Measurements from ENCODE around the gene GDF7.

The GDF7 gene

DNA sequence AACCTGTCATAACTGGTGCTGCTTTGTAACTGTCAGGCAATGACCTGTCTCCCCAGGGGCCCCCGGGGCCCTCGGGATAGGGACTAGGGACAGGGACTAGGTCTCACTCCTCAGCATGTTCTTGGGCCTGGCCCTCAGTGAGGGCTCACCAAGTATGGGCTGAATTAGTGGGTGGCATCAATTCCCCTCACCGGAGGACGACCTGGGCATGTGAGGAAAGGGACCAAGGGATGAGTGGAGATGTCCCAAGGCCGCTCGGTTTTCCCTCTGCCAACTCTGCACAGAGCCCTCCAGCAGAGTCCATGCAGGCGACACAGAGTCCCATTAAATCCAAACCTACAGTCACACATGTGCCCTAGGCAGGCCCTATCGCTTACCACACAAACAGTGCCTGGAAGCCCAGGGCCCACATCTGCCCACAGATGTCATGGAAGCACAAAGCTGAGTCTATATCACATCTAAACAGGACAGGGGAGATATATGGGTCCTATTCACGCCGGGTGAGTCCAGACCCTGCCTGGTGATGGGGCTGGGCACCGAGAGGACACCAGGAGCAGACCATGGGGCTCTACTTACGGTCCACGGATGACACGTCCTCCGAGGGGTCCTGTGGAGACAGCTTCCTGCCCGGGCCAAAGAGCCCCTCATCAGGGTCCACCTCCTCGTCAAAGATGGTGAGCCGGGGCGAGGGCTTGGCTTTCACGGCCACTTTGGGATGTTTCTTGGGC lies 42.6 kb upstream of the GDF7 start:
- no peak overlapping the region for H3K4me3 ChIP-seq (ENCODE audit: low read depth, low read length)
- TF ChIP-seq, protein P1, sequence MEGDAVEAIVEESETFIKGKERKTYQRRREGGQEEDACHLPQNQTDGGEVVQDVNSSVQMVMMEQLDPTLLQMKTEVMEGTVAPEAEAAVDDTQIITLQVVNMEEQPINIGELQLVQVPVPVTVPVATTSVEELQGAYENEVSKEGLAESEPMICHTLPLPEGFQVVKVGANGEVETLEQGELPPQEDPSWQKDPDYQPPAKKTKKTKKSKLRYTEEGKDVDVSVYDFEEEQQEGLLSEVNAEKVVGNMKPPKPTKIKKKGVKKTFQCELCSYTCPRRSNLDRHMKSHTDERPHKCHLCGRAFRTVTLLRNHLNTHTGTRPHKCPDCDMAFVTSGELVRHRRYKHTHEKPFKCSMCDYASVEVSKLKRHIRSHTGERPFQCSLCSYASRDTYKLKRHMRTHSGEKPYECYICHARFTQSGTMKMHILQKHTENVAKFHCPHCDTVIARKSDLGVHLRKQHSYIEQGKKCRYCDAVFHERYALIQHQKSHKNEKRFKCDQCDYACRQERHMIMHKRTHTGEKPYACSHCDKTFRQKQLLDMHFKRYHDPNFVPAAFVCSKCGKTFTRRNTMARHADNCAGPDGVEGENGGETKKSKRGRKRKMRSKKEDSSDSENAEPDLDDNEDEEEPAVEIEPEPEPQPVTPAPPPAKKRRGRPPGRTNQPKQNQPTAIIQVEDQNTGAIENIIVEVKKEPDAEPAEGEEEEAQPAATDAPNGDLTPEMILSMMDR (IDR thresholded peaks at IDR 0.05; ENCODE audit: low read depth, low read length) = no peak

DNA sequence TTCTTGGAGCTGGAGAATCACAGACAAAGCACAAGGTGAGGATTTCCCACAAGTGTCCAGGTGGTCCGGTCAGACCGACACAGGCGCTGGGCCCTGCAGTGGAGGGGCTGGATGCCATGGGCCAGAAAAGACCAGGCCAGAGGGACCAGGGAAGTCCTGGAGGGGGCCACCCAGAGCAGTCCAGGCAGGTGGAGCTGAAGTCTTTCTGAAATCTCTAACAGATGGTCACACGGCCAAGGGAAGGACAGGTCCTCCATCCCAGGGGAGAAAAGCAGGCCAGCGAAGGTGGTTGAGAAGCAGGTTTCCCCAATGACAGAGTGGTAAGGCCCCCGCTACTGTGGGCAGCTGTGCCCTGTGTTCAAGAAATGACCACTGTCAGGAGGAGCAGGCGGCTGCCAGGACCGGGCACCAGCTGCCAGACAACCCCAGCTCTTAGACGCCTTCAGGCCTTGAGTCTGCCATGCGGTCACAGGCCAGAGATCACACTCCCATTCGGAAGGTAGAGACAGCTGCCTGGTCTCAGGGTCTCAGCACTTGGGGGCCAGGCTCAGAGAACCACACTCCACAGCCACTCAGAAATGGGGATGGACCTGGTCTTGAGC lies 42.0 kb upstream of the GDF7 start:
- no peak overlapping the region for H3K4me3 ChIP-seq (ENCODE audit: low read depth, low read length)
- TF ChIP-seq, protein P1 (IDR thresholded peaks at IDR 0.05; ENCODE audit: low read depth, low read length) = no peak

DNA sequence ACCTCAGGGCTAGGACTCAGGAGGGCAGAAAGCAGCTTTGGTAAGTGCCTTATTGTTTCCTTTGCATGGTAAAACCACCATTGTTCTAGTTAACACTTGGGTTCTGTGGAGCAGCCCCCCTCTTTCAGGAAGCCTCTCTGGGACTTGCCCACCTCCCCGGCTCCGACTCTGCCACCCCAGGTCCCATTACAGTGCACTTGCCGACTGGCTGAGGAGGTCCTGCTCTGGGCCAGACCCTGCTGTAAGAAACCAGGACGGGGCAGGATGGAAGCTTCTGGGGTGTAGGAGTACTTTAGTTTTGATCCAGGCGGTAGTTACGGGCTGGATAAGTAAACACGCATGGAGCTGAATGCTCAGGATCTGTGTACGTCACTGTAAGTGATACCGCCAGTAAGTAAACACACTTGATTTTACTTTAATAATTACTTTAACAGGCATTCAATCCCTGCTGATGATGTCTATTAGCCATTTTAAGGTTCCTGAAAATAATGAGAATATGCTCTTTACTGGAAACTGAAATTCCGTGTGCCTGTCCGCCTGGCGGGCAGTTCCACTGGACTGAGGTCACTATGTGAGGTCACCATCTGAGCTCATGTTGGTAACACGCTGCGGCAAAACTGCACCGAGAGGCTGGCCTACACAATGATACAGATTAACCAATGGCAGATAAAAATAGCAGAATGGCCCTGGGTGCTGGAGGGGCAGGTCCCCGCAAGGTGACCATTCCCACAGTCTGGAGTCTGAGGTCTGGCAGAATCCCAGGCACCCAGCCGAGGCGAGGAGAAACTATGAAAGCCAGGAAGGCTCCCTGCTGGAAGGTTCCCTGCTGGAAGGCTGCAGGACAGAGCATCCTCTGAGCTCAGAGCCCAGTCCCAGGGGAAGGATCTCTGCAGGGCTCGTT lies 41.2 kb upstream of the GDF7 start:
- TF ChIP-seq, protein P1 (IDR thresholded peaks at IDR 0.05; ENCODE audit: low read depth, low read length) = no peak
- no peak overlapping the region for H3K4me3 ChIP-seq (ENCODE audit: low read depth, low read length)

DNA sequence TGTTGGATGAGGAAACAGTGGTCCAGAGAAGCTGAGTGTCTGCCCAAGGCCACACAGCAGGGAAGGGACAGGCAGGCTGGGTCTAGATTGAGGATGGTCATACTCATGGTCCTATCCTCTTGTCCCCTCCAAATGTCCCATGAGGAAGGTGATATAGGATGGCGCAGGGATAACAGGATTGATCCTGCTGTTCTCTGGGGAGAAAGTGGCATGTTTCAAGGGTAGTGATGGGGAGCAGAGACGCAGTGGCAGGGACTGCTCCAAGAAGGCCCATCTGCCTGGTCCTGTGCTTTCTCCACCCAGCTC lies 40.6 kb upstream of the GDF7 start:
- TF ChIP-seq, protein P1 (IDR thresholded peaks at IDR 0.05; ENCODE audit: low read depth, low read length) = no peak
- no peak overlapping the region for H3K4me3 ChIP-seq (ENCODE audit: low read depth, low read length)

DNA sequence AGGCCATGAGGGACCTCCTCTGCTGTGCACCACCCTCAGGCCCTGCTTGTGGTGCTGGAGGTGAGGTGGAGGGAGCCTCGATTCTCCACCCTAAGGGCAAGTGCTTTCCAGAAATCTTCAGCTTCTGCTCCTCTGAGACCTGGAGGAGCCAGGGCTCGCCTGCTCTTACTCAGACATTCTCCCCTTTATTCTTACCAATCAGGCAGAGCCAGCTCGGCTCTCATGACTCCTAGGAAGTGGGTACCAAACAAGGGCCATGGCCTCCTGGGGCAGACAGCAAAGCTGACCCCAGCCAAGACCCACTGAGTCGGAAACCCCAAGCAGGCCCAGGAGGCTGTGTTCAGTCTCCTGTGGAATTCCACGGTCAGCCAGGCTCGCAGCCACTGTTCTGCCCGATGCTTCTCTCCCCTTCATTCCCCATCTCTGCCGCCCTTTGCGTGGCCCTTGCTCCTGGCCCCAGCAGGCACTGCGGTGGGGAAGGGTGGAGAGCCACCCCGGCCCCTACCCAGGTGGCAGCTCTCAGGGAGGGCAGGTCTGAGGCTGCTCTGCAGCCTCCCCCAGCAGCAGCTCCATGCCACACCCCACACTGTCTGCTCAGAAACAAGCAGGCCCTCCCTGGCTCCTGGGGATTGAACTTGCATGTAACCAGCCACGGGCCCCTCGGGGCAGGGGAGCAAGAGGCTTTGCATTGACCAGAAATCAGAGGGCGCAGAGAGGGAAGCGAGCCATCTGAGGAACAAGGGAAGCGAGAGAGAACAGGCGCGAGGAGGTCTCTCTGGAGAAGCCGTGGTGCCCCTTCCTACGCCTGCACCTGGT lies 40.0 kb upstream of the GDF7 start:
- TF ChIP-seq, protein P1 (IDR thresholded peaks at IDR 0.05; ENCODE audit: low read depth, low read length) = no peak
- H3K4me3 ChIP-seq (ENCODE audit: low read depth, low read length) = no peak overlapping the region

DNA sequence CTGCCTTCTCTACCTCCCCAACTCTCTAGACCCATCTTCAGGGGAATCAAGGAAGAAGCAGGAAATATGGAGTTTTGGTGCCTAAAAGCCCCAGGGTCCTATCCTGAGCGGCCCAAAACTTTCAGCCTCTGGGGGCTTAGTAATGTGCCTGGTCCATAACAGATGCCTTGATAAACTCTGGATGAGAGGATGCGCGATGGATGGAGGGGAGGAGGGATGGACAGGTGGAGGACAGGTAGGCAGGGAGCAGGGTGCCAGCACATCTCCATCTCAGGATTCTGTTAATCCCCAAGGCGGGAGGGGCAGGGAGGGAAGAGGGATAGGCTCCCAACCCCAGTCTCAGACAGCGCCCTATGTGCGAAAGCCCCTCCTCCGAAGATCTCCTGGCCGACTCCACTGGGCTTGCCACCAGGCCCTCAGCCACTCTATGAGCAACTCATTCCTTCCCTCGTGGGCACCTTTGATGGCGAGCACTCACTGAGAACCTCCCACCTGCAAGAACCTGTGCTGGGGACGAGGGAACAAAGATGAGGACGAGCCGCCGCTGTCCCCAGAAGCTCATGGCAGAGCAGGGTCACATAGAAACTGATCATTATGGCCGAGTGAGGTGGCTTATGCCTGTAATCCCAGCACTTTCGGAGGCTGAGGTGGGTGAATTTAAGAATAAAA lies 39.1 kb upstream of the GDF7 start:
- TF ChIP-seq, protein P1 (IDR thresholded peaks at IDR 0.05; ENCODE audit: low read depth, low read length) = no peak
- H3K4me3 ChIP-seq (ENCODE audit: low read depth, low read length) = no peak overlapping the region
